ENCODE data around the gene SLC2A1.

SLC2A1 gene

DNA sequence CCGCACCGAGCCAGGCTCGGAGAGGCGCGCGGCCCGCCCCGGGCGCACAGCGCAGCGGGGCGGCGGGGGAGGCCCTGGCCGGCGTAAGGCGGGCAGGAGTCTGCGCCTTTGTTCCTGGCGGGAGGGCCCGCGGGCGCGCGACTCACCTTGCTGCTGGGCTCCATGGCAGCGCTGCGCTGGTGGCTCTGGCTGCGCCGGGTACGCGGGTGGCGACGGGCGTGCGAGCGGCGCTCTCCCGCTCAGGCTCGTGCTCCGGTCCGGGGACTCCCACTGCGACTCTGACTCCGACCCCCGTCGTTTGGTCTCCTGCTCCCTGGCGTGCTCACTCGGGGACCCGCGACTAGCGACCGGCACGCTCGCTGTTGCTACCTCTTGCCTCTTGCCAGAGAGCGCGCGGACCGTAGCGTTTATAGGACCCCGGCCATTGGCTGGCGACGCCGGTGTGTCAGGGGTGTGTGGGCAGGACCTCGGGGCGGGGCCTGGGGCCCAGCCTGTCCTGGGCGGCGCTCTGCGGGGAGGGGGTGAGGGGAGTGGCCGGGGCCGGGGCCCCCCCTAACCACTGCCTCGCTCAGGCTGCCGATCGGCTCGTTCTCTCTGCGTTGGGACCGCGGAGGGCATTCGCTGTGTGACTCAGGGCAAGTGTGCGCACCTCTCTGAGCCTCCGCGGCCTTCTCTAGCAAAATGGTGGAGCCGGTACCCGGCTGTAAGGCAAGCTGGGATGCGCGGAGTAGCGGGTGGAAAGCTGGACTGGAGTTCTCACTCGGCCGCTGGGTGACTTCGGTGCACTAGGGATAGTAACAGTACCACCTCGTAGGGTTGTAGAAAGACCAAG lies at the start of gene SLC2A1:
TSS of gene SLC2A1 (minus strand) at position 381 of the 832 bp plus-strand sequence. CDS start at position 164, 217 bp downstream.
- DNase-seq, result peak; percentile 92 to 94

GRCh38 chr1:43007377-43008114 lies 48.9 kb upstream of the SLC2A1 start:
- DNase-seq, result no peak

DNA sequence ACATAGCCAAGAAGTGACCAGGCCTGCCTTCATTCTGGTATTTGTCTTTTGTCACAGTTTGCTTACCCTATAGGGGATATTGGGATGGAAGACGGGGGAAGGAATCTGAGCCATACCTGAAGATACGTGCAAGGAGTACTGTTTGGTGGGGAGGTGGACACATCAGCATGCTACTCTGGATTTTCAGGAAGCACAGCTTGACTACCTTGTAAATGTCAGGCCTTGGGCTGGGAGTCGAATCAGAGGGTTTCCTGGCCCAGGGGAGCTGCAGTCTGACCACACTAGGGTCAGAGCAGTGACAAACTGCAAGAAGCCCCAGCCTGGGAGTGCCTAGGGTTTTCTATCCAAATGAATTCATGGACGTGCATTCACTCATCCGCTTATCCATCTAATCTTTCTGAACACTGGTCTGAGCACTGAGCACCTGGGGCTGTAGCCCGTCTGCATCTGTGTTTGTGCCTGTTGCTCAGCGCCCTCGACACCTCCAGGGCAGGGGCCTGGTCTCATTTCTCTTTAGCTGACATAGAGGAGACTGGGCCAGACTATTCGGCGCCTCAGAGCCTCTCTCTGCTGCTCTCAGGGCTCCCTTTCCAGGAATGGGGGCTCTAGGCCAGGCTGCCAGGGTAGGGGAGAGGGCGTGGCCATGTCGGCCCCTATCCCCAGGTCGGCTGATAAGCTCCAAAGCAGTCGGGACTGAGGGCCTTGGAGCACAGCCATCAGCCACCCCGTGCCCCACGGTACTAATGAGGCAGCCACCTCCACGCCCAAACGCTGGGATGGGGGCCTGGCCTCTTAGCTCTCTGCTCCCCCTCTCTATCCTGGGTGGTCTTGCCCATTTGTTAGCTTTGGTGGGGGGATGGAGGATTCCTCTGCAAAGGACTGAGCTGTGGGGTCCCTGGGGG lies 47.0 kb upstream of the SLC2A1 start:
- no peak for DNase-seq

DNA sequence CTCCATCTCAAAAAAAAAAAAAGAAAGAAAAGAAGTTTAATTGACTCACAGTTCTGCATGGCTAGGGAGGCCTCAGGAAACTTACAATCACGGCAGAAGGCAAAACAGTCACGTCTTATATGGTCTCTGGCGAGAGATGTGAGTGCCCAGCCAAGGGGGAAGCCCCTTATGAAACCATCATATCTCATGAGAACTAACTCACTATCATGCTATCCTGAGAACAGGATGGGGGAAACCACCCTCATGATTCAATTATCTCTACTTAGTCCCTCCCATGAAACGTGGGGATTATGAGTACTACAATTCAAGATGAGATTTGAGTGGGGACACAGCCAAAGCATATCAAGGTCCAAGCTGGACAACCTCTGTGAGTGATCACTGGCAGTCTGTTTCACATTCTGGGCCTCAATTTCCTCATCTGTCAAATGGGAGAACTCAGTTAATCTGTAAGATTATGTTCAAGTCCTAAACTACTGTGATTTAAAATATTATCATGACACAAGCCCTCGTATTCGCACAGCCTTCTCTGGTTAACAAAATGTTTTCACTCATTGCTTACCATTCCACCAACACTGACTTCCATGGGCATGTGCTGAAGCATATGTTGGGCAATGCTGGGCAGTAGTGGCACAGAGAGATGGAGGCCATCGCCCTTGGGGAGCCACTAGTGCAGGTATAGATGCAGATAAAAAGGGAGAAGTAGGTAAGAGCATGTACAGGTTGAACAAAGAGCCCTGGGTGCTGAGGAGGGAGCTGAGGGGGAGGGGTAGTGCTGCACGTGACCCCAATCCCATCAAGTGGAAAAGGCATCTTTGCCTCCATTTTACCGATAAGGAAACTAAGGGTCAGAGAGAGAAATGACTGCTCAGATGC lies 46.2 kb upstream of the SLC2A1 start:
- no peak for DNase-seq

- no peak for DNase-seq
Measured at GRCh38 chr1:43002766-43003165, 44.1 kb upstream of the SLC2A1 start.

DNA sequence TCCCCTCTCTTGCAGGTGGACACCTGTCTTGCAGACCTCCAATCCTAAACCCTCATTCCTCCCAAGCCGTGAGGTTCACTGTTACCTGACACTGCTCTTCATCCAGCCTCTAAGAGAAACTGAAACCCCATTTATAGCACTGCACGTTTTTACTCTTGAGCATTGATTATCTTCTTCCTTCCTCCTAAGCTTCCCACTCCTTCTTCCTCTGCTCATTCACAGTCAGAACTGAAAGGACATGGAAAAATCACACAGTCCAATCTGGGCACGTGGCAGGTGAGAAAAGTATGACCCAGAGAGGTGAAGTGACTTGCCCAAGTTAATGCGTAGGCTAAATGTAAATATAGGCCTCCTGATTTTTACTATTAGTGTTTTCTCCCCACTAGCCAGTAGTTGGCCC lies 43.4 kb upstream of the SLC2A1 start:
- DNase-seq, result no peak

DNA sequence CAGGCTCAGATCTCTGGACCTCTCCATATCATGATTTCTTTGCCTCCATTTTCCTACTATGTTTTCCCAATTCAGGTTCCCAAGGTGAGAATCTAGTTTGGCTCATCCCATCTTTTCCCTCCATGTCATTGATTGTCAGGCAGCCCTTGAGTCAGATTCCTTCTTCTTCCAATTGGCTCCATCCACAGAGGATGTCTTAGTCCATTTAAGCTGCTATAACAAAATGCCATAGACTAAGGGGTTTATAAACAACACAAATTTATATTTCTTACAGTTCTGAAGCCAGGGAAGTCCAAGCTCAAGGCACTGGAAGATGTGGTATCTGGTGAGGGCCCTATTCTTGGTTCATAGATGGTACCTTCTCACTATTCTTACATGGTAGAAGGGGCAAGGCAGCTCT lies 42.8 kb upstream of the SLC2A1 start:
- no peak for DNase-seq

GRCh38 chr1:43000271-43000670 lies 41.6 kb upstream of the SLC2A1 start:
- DNase-seq, result no peak

DNA sequence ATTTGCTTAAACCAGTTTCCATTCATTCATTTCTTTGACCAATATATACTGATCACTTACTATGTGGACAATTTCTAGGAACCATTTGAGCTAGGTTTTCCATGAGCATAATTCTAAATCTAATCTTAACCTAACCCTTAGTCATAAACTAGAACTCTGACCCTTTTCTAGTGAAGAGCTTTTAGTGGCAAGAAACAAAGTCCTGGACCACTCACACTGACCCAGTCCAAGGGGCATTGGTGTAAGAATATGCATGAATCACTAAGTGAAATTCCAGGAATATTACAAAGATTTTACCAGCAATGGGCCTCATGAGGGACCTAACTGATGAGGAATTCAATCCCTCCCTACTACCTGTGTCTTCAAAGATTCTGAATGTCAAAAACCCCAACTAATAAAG lies 40.6 kb upstream of the SLC2A1 start:
- DNase-seq, result no peak

GRCh38 chr1:42998386-42998785 lies 39.7 kb upstream of the SLC2A1 start:
- DNase-seq, result no peak

DNA sequence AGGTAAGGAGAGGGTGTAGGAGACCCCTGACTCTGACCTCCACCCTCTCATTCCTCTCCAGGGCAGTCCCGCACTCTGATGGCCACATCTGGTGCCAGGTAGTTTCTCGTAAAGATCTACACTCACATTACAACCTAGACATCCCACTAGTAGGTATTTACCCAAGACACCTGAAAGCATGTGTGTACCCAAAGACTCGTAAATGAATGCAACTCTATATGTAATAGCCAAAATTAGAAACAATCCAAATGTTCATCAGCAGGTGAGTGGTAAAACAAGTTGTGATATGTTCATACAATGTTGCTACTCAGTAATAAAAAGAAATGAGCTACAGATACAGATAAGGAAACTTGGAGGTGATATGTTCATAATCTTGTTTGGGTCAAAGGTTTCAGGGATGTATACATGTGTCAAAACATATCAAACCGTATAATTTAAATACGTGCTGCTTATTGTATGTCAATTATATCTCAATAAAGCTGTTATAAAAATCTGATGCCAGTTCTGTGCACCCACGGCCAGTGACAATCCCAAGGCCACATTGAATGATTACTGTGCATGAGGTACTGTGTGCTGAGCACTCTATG lies 37.8 kb upstream of the SLC2A1 start:
- no peak for DNase-seq

GRCh38 chr1:42993502-42994136 lies 35.0 kb upstream of the SLC2A1 start:
- DNase-seq, result no peak

DNA sequence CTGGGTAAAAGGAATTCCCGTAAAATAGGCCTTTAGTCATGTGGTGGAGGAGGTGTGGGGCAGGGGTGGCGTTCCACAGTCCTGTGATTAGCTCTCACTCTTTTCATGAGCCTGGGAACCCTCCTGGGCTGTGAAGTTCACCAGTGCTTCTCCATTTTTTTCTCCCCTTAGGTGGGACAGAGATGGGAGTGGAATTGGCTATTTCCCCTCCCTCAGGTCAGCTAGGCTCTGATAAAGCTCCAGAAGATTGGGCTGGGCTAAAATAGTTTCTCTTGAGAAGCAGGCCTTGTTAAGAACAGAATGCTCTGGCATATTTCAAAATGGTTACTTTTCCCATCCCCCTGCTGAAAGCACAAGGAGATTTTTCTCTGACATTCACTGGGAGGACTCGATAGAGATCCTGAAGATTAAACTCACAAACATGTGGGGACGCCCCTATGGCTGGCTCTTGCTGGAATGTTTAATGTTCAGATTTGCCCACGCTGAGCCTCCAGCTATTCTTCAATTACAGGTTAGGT lies 33.4 kb upstream of the SLC2A1 start:
- DNase-seq, result no peak

GRCh38 chr1:42990757-42991346 lies 32.2 kb upstream of the SLC2A1 start:
- no peak for DNase-seq

DNA sequence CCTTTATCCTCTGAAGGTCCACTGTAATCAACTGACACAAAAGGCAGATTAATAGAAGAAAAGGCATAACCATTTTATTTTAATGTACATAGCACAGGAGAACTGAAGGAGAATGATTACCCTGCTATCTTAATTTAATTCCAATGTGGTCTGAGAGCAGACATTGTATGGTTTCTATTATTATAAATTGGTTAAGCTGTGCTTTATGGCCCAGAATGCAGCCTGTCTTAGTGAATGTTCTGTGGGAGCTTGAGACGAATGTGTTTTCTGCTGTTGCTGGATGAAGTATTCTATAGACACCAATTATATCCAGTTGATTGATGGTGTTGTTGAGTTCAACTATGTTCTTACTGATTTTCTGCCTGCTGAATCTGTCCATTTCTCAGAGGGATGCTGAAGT lies 25.0 kb upstream of the SLC2A1 start:
- no peak for DNase-seq

GRCh38 chr1:42983253-42983652 lies 24.6 kb upstream of the SLC2A1 start:
- no peak for DNase-seq

DNA sequence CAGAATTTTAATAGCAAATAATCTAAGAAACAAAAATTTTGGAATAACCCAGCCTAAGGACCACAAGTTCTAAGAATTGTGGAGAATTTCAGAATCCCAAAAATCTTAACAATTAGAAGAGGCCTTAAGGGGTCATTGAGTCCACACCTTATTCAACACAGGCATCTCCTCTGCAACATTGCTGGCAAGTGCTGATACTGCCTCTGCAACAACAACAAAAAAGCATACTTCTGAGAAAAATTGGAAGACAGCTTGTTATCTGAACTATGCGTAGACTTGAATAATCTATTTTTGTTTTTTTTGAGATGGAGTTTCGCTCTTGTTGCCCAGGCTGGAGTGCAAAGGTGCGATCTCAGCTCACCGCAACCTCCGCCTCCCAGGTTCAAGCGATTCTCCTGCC lies 24.0 kb upstream of the SLC2A1 start:
- no peak for DNase-seq

DNA sequence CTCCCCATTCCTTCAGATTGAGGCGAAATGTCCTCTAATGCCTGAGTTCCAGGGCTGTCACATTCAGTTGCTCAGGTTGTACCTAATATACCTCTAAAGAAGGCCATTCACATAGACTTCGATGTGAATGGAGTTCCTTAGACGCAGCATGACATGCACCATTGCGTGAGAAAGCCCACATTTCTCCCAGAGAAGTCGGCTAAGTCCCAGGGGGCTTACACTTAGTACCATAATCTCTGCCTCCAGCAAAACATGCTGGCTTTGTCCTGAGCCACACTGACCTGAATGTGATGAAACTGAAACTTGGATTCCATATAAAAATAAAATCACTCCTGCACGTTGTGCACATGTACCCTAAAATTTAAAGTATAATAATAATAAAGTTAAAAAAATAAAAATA lies 23.2 kb upstream of the SLC2A1 start:
- DNase-seq, result no peak

GRCh38 chr1:42981255-42981805 lies 22.7 kb upstream of the SLC2A1 start:
- DNase-seq, result no peak

Measured in stimulated activated CD4-positive, alpha-beta T cell treated with anti-CD3 and anti-CD28 coated beads, Interleukin-4, amount 100 ng/mL, for 4 hours (primary cell).